GM21447 (cell line): ENCODE results near the gene FAM50A.
A peak's percentile ranks its signal among the peaks of the same experiment; 100 is the strongest.

Source experiments
- ATAC-seq: cut with Tn5 transposase; IDR thresholded peaks from one replicate; pipeline ENCODE4 v1.9.1; 2021; ENCODE audit not compliant: unreplicated experiment

FAM50A gene

GRCh38 chrX:154412468-154412867 is 31.5 kb upstream of the FAM50A start:
- no peak for ATAC-seq

- no peak for ATAC-seq
These were observed 30.8 kb upstream of the FAM50A start for GRCh38 chrX:154413142-154413541.

- ATAC-seq: no peak
These were observed 26.8 kb upstream of the FAM50A start for GRCh38 chrX:154417157-154417556.

- no peak for ATAC-seq
These were observed 24.8 kb upstream of the FAM50A start for GRCh38 chrX:154419189-154419588.

GRCh38 chrX:154419688-154420401 is 24.1 kb upstream of the FAM50A start:
- no peak for ATAC-seq

GRCh38 chrX:154420402-154420756 is 23.6 kb upstream of the FAM50A start:
- ATAC-seq: no peak

GRCh38 chrX:154426916-154427770 is 16.8 kb upstream of the FAM50A start:
- ATAC-seq: no peak

- peak; percentile 97 for ATAC-seq
These were observed 15.5 kb upstream of the FAM50A start, which contains the start of gene ATP6AP1 for GRCh38 chrX:154428176-154429171. TSS of gene ATP6AP1 (plus strand) at chrX:154428677. CDS start at chrX:154428693, 16 bp downstream.

GRCh38 chrX:154429711-154430110 is 14.2 kb upstream of the FAM50A start:
- no peak for ATAC-seq

GRCh38 chrX:154430479-154430878 is 13.5 kb upstream of the FAM50A start:
- no peak for ATAC-seq

GRCh38 chrX:154430916-154431315 is 13.0 kb upstream of the FAM50A start:
- no peak for ATAC-seq

GRCh38 chrX:154431341-154431740 is 12.6 kb upstream of the FAM50A start:
- no peak for ATAC-seq

GRCh38 chrX:154432210-154432609 is 11.7 kb upstream of the FAM50A start:
- no peak for ATAC-seq

- ATAC-seq: no peak
These were observed 10.3 kb upstream of the FAM50A start for GRCh38 chrX:154433605-154434004.

GRCh38 chrX:154434394-154435168 is 9.4 kb upstream of the FAM50A start:
- no peak for ATAC-seq

- ATAC-seq: no peak
These were observed 8.7 kb upstream of the FAM50A start for GRCh38 chrX:154435171-154435733.

- no peak for ATAC-seq
These were observed 7.5 kb upstream of the FAM50A start for GRCh38 chrX:154436374-154436982.

- ATAC-seq: no peak
These were observed 6.8 kb upstream of the FAM50A start, which contains the start of gene GDI1 for GRCh38 chrX:154436983-154437752. TSS of gene GDI1 (plus strand) at chrX:154437154. CDS start at chrX:154437255, 101 bp downstream.
